GM21723 (cell line): ENCODE measurements around the gene ATP5MG.
A peak's percentile ranks its signal among the peaks of the same experiment; 100 is the strongest.
"Not testable (repeated sequence)": the region's sequence is repeated elsewhere in the genome, so short reads cannot be mapped to it uniquely, and the experiment has no call there.

ENCODE experiments used
- ATAC-seq: cut with Tn5 transposase; IDR thresholded peaks from one replicate; pipeline ENCODE4 v1.9.1; 2021; ENCODE audit warnings: mild to moderate bottlenecking, moderate library complexity; ENCODE audit not compliant: unreplicated experiment

ATP5MG gene, protein sequence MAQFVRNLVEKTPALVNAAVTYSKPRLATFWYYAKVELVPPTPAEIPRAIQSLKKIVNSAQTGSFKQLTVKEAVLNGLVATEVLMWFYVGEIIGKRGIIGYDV

DNA sequence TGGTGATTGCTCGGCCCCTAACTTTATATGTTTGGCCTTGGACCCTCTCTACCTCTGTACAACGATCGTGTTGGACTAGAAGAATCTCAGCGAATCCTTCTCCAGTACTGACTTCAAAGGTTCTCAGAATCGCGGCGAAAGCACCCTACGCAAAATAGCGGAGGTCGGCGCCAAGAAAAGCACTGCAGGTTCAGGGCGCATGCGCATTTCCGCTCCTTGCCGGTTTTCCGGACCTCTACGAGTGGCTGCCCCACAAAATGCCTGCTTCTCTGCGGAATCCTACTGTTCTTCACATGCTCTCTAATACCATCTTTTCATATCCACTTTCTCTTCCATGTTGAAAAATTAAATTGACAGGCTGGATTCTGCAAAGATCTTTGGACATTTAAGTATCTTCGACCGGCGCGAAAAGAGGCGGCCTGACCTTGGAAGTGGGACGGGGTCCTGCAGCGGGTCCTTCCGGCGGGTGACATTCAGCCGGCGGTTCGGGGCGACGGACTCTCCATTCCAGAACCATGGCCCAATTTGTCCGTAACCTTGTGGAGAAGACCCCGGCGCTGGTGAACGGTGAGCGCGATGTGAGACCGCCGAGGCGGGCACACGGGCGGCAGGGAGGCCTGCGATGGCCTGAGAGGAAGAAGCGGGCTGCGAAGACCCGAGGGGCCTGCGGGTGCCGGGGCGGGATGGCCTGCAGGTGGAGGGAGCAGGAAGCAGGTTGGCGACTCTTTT, at the start of gene ATP5MG:
TSS of gene ATP5MG (plus strand) at position 456 of the 729 bp plus-strand sequence. CDS start at position 516, 60 bp downstream.
- peak; percentile 61 for ATAC-seq

DNA sequence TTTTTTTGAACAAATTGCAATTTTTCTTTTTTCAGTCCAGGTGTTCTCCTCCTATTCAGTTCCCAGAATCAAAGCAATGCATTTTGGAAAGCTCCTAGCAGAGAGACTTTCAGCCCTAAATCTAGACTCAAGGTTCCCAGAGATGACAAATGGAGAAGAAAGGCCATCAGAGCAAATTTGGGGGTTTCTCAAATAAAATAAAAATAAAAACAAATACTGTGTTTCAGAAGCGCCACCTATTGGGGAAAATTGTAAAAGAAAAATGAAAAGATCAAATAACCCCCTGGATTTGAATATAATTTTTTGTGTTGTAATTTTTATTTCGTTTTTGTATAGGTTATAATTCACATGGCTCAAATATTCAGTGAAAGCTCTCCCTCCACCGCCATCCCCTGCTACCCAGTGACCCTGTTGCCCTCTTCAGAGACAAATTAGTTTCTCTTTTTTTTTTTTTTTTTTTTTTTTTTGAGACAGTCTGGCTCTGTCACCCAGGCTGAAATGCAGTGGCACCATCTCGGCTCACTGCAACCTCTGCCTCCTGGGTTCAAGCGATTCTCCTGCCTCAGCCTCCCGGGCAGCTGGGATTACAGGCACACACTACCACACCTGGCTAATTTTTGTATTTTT, 48.2 kb upstream of the ATP5MG start:
- ATAC-seq = no peak

DNA sequence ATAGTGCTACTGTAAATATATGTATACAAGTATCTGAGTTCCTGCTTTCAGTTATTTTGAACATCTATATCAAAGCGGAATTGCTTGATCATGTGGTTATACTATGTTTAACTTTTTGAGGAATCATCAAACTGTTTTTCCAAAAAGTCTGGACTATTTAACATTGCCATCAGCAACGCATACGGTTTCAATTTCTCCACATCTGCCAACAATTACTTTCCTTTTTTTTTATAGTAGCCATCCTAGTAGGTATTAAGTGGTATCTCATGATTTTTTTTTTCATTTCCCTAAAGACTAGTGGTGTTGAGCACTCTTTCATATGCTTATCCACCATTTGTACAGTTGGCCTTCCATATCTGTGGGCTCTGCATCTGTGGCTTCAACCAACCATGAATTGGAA, 43.3 kb upstream of the ATP5MG start:
- ATAC-seq = no peak

DNA sequence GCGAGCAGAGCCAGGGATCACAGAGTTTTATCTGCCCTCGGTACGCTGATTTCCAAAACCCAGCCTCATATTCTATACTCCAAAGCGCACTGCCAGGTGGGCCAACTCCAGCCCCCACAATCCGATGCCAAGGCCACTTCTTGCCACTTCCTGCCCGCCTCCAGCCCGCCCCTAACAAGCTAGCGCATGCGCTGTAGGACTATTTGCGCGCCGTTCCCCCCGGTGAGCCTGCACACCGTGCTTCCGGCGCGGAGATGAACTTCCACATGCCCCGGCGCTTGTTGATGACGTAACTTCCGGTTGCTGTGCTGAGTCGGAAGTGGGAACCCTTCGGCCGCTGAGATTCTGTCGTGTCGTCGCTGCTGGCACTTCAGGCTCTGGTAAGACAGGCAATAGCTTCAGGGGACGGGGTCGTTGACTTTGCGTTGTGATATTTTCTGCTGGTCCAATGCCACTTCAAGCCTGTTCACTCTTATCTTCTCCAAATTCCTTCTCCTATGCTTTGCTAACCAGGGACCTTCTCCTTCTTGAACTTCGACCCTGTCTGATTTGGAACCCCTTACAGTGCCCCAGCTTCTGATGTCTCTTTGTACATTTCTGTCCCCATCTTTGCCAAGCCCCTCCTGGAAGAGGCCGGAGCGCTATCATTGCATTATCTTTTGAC, 42.0 kb upstream of the ATP5MG start, which contains the start of gene UBE4A:
TSS of gene UBE4A (plus strand) at position 306 of the 664 bp plus-strand sequence. CDS start 5,481 bp downstream, outside the sequence.
- ATAC-seq = peak; percentile 92

DNA sequence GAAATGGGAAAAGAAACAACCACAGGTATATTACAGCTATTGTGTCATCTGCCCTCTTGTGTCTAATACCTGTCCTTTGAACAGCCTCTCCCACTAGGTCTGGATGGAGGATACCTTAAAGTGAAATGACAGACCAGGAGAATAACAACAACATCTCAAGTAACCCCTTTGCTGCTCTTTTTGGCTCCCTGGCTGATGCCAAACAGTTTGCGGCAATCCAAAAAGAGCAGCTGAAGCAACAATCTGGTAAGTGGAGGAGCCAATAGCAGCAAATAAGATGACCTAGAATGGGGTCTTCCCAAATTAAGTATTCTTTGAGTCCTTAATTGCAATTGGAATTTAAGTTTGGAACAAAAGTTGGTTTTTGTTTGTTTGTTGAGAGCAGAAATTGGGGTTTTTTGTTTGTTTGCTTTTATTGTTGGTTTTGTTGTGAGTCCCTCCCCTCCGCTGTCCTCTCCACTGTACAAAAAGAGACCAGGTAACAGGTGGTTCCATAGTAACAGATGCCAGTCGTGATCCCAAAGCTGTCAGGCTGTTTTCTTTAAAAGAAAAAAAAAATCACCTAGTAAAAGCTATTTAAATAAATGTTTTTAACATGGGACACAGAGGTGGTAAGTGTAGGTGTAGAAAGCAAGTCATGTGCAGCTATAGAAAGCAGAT, 36.3 kb upstream of the ATP5MG start:
- no peak for ATAC-seq

DNA sequence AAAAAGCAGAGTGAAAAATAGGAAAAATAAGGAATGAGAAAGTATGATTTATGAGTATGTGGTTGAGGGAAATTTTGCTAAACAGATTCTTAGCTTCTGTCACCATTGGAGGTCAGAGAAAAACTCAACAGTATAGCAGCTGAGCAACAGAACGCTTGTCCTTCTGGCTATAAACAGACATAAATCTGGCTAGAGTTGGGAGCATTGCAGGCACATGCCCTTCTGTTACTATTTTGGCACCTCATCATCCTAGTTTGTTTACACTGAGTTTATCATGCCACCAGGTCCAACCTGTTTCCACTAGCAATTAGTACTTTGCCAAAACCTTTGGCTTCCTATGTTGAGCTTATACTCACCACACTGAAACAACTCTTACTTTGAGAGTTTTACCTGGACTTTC, 35.1 kb upstream of the ATP5MG start:
- ATAC-seq = no peak

DNA sequence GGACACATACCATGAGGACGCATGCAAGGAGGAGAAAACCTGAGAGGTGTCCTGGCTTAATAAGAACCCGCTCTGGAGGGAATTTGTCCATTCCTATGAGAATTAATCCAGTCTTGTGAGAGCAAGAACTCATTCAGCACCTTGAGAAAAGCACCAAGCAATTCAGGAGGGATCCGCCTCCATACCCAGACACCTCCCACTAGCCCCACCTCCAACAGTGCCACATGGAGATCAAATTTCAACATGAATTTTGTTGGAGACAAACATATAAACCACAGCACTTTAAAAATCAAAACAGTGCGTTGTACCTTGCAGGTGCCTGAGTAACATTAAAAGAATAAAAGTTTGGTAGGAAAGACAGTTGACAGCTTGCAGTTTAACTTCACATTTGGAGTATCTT, 30.6 kb upstream of the ATP5MG start:
- ATAC-seq = no peak

DNA sequence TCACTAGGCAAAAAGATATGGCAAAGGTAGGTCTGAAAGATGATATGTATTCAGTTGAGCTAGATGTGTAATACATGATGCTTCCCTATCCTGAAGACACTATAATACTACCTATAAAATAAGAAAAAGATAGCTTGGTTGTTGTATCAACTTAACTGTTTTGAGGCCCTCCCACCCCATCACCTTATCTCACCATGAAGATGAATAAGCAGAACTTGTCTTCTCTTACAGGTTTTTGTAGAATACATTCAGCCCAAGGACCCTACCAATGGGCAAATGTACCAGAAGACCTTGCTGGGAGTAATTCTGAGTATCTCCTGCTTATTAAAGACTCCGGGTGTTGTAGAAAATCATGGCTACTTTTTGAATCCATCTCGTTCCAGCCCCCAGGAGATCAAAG, 28.1 kb upstream of the ATP5MG start:
- ATAC-seq = no peak

DNA sequence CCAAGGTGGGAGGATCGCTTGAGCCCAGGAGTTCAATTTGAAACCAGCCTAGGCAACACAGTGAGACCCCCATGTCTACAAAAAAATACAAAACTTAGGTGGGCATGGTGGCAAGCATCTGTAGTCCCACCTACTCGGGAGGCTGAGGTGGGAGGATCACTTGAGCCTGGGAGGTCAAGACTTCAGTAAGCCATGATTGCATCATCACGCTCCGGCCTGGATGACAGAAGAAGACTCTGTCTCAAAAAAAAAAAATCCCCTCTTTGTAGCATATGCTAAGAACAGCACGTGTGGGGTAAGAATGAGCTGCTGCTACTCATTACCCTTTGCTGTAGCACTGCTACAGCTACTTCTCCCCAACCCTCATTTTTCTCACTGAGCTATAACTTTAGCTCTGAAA, 27.5 kb upstream of the ATP5MG start:
- ATAC-seq = no peak

DNA sequence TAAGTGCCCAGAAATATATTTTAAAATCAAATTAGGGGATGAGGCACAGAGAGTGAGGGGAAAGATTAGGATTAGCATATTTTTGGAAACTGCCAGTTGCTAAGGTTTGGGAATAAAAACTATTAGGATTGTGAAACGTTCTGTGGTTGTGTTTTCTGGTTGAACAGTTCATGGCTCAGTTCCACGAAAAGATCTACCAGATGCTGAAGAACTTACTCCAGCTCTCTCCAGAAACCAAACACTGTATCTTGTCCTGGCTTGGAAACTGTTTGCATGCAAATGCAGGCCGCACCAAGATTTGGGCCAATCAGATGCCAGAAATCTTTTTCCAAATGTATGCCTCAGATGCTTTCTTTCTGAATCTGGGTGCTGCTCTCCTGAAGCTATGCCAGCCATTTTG, 26.7 kb upstream of the ATP5MG start:
- ATAC-seq = no peak

DNA sequence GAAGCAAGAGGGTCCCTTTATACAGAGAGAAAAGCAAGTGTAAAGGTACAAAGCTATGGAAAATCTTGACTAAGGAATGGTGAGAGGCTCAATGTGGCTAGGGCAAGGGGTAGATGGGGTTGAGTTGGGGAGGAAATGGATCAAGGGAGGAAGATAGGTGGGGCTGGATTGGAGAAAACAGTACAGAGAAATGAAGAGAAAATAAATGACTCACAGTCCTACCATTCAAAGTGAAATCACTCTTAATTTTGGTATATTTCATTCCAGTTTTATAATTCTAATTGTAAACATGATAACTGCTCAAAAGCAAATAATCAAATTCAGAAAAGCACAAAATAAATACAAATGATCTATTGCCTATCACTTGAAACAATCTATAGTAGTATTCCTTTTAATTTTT, 25.4 kb upstream of the ATP5MG start:
- ATAC-seq = no peak

DNA sequence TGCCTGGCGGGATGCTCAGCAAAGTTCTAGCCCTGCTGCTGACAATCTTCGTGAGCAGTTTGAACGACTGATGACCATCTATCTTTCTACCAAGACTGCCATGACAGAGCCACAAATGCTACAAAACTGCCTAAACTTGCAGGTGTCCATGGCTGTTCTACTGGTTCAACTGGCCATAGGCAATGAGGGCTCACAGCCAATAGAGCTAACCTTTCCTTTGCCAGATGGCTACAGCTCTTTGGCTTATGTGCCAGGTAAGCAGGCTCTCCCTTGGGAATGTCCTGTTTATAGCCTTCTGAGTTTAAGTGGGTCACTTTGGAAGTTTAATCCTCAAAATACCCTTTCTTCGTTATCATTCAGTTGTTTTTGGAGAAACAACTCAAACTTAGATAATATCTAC, 21.9 kb upstream of the ATP5MG start:
- ATAC-seq = no peak

DNA sequence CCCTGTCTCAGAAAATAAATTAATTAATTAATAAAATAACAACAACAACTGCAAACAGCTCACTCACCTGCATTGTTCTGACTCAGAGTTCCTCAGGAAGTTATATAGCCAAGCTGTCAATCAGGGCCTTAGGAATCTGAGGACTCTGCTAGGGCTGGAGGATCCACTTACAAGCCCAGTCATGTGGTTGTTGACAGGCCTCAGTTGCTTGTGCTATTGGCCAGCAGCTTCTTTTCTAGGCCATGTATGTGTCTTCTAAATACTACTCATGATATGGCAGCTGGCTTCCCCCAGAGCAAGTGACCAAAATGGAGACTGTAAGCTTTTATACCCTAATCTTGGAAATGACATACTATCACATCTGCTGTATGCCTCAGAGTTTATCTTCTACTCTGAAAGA, 20.8 kb upstream of the ATP5MG start:
- no peak for ATAC-seq

DNA sequence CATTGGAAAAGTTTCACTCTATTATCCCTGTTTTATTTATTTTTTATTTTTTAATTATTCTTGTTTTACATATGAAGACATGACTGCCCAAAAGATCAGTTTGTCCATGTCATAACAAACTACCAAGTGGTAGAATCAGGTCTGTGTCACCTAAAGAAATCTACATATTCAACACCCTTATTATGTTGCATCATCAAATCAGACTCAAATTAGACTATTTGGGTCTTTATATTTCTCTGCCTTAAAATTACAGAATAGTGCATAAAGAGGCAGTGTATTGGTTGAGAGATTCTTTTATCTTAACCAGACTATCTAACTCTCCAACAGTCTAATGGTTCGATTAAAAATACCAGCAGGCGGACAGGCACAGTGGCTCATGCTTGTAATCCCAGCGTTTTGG, 18.5 kb upstream of the ATP5MG start:
- ATAC-seq = no peak

DNA sequence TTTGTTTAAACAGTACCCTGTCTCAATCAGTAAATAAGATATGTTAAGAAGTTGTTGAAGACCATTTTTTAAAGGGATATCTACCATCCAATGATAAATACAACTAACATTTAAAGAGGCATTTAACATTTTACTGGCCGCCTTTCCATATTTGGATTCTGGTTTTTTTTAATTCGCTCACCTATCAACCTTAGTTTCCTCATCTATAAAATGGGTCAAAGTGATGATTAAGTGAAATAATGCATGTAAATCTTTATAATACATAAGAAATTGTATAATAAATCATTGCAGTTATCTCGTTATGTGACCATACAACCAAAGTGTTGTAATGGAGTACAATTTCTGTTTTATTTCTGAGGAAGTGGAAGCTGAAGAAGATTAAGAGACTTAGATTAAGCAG, 17.7 kb upstream of the ATP5MG start:
- no peak for ATAC-seq

DNA sequence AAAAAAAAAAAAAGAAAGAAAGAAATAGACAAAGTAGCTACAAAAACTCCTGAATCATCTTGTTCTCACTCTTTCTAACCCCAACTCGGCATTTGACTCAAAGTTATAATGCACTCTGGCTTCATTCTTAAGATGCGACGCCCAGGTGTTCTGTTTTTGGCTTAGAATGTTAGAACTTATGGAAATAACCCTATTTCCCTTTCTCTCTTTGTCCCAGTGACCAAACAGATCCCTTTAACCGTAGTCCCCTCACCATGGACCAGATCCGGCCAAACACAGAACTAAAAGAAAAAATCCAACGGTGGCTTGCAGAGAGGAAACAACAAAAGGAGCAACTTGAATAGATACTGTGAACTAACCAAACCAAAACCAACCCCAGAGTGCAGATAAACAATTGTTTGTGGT, 5.3 kb upstream of the ATP5MG start:
- ATAC-seq = no peak

DNA sequence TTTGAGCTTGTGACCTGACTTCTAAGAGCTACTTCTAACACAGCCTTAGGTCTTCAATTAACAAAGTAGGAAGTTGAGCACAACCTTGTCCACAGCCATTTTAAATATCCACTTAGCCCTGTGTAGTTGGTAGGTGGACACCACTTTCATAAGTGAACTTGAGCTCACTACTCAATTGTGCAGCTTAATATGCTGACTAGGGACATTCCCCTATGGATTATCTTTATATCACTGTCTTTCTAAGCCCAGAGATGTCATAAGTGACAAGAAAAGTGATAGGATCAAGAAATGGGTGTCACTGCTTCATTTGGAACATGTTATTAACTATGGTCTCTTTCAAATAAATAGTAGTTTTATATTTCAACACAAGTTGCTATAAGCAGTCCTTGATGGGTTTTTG, 4.0 kb upstream of the ATP5MG start:
- ATAC-seq = no peak

DNA sequence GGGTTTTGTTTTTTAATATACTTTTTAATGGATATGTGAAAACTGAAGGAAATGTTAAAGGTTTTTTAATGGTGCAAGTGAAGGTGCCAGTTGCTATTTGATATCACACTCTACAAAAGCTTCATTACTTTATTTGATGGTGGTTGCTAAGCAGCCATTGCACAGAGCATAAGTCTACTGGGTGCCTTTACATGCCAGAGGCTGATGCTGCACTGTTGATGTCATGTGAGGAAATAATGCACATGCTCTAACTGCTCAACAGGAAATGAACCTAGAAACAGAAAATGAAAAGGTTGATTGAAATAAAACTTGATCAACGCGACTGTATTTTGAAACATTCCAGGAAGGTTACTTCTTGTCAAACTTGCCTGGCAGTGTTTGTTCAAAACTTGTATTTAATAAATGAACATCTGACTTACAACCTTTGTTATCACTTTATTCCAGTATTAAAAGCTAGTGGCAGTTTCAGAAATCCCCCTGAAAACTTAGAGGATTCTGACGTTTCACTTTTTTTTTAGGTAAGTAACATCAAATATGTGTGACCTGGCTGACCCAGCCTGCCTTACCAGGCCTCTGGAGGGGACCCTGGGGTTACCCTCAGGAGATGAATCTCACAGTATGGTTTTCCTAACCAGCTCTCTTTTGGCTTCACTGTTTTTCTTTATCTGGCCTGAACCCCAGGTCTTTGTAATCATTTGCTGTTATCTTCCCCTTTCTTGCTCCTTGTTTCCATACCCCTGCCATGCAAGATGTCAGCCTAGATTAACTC, 2.4 kb upstream of the ATP5MG start:
- ATAC-seq = no peak

DNA sequence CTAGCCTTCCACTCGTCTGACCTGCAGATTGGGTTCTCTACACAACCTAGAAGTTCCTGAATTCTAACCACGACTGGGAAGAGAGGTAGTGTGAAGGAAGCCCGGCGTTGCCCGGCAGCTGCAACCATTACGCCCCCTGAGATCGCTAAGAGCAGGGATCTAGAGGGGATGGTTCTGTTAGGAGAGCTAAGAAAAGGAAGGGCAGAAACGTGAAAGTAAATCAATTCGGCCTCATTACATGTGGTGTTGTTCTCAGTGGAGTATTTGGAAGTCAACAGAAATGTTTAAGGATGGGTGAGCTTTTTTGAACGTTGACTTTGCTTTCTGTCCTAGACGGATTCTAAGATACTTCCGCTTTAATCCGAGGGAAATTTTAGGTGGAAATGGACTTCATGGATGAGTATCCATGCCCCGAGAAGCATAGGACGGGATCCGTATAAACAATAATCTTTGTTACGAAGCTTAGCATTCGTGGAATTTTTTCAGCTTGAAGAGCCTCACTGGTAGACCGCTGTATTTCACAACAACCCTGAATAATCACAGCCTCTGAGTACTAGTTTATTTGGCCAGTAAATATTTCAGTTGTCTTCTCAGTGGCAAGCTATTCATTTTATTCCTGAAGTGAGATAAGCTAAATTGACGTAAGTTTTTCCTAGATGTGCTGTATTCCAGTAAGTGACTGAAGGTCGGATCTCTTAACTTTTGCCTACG, 629 bp downstream of the ATP5MG start:
- peak; percentile 11 for ATAC-seq

DNA sequence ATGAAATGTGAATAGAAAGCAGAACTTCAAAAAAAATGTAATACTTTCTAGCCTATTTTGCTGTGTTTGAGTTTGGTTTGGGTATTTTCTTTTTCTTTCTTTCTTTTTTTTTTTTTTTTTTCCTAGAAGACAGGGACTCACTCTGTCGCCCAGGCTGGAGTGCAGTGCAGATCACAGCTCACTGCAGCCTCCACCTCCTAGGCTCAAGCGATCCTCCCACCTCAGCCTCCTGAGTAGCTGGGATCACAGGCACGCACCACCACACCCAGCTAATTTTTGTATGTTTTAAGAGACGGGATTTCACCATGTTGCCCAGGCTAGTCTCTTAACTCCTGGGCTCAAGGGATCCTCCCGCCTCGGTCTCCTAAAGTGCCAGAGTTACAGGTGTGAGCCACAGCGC, 1.2 kb downstream of the ATP5MG start:
- ATAC-seq = not testable (repeated sequence)
